ENCODE measurements around the gene NACA2. TPM values are rescaled to one million over a fixed set of nuclear protein-coding genes. Genes with fewer than 3 reads are reported as not detected.

NACA2 gene
- total RNA-seq, 1 experiment from 2014 or later, result not detected

DNA sequence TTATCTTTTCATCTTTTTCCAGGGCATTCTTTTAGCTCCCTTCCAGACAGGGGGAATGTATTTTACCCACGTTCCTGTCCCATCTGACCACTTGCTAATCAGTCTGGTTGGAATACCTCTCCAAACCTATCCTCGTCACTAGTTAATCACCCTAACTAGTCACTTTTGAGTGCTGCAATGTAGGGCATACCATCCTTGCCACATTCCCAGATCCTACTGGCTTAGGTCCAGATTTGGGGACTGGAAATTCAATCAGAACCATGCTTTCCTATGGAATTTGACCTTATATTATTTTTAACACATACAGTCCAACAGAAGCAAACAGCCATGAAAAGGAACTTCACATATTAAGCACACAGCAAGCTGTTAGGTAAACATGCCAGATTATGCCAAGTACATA lies 29.7 kb downstream of the NACA2 start:
- Histone ChIP-seq H2BK5ac (ENCODE audit: insufficient read length, low read length) (no peak overlapping the region), H3K4me1 (ENCODE audit: insufficient read depth, low read length) (no peaks in the 10 kb centered on the region), H2AFZ (ENCODE audit: low read length) (no peak overlapping the region), H3T11ph (ENCODE audit: low read length) (no peak overlapping the region), H3K9ac (ENCODE audit: extremely low read depth, insufficient read length, low read length) (no peak overlapping the region), H4K8ac (replicated peaks; ENCODE audit: insufficient read length, low read depth, low read length) (no peak overlapping the region), H3K14ac (ENCODE audit: insufficient read depth, low read length) (no peak overlapping the region), H4K91ac (ENCODE audit: insufficient read length, low read depth, low read length) (no peak overlapping the region), H3K79me1 (ENCODE audit: insufficient read depth, low read depth, low read length, poor library complexity, severe bottlenecking) (no peaks in the 10 kb centered on the region), H3K4me2 (ENCODE audit: insufficient read depth, insufficient read length, low read length) (no peak overlapping the region), H3K23ac (ENCODE audit: insufficient read length, low read depth, low read length) (no peak overlapping the region), H2BK12ac (ENCODE audit: insufficient read length, low read depth, low read length) (no peak overlapping the region), H4K20me1 (ENCODE audit: control insufficient read depth, insufficient read depth, insufficient read length) (no peaks in the 10 kb centered on the region), H3K79me2 (ENCODE audit: insufficient read depth, low read length) (no peaks in the 10 kb centered on the region), H3K4ac (ENCODE audit: low read depth, low read length) (no peak overlapping the region), H3K23me2 (ENCODE audit: insufficient read length, low read depth, low read length, poor library complexity, severe bottlenecking) (no peaks in the 10 kb centered on the region), H2AK5ac (ENCODE audit: insufficient read length, low read length) (no peak overlapping the region), H3K27ac (ENCODE audit: insufficient read length, low read depth, low read length) (no peak overlapping the region), H4K5ac (ENCODE audit: insufficient read length, low read depth, low read length) (no peak overlapping the region), H2BK20ac (ENCODE audit: low read depth, low read length, poor library complexity, severe bottlenecking) (no peak overlapping the region), H3K56ac (ENCODE audit: insufficient read length, low read depth, low read length) (no peak overlapping the region), H3K27me3 (ENCODE audit: insufficient read depth, low read length) (no peaks in the 10 kb centered on the region), H2BK120ac (ENCODE audit: low read depth, low read length, poor library complexity, severe bottlenecking) (no peak overlapping the region), H3K9me3 (ENCODE audit: control insufficient read depth, low read depth, low read length) (no peaks in the 10 kb centered on the region), H2BK15ac (ENCODE audit: low read depth, low read length) (no peak overlapping the region), H3K18ac (ENCODE audit: insufficient read length, low read depth, low read length) (no peak overlapping the region)
- TF ChIP-seq, protein P1, sequence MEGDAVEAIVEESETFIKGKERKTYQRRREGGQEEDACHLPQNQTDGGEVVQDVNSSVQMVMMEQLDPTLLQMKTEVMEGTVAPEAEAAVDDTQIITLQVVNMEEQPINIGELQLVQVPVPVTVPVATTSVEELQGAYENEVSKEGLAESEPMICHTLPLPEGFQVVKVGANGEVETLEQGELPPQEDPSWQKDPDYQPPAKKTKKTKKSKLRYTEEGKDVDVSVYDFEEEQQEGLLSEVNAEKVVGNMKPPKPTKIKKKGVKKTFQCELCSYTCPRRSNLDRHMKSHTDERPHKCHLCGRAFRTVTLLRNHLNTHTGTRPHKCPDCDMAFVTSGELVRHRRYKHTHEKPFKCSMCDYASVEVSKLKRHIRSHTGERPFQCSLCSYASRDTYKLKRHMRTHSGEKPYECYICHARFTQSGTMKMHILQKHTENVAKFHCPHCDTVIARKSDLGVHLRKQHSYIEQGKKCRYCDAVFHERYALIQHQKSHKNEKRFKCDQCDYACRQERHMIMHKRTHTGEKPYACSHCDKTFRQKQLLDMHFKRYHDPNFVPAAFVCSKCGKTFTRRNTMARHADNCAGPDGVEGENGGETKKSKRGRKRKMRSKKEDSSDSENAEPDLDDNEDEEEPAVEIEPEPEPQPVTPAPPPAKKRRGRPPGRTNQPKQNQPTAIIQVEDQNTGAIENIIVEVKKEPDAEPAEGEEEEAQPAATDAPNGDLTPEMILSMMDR (conservative IDR thresholded peaks at IDR 0.05), result no peak
- peaks cover 25% of the 10 kb centered on the region for H3K27me3 Mint-ChIP-seq (ENCODE audit: low read depth)
- H3K36me3 Mint-ChIP-seq (ENCODE audit: insufficient read depth in 1 of 3, low read depth in 3 of 3), result no peaks in the 10 kb centered on the region
- H3K9me3 Mint-ChIP-seq, result no peaks in the 10 kb centered on the region
- no peak overlapping the region for H3K4me3 Mint-ChIP-seq
- WGBS (ENCODE audit: extremely low coverage, insufficient read length, low lambda C conversion rate), result no CpG with 5 or more reads among the region's 2 CpGs
- H3K27ac Mint-ChIP-seq, result no peak overlapping the region
- DNase-seq, result no peak
- H3K4me1 Mint-ChIP-seq, result peaks cover 5 to 8% of the 10 kb centered on the region in 2 experiments; a peak in 3 of 4 replicates
